Neural cell (in vitro differentiated cells): ENCODE results near the gene PGBD2. TPM values are rescaled to one million over a fixed set of nuclear protein-coding genes. Genes with fewer than 3 reads are reported as not detected.
A peak's percentile ranks its signal among the peaks of the same experiment; 100 is the strongest.

Experiments used
- H2AFZ ChIP-seq: fragments of 200-600, 300-800 bp; sonication (generic), shearing (Covaris generic); 2 replicates; pipeline ENCODE4 v1.6.0; 2014; ENCODE audit warnings: low read depth, mild to moderate bottlenecking, antibody characterized with exemption, low read length, moderate library complexity
- H3F3A ChIP-seq: fragments of 200-600 bp; shearing (Covaris generic); 2 replicates; pipeline ENCODE4 v1.6.1; 2016; ENCODE audit warnings: mild to moderate bottlenecking, moderate library complexity, mixed read lengths, antibody characterized with exemption, low read length; ENCODE audit not compliant: insufficient read depth, poor library complexity, severe bottlenecking
- H3K27ac ChIP-seq: fragments of 200-600, 300-800 bp; sonication (generic), shearing (Covaris generic); 2 replicates; pipeline ENCODE4 v1.5.1; 2014; ENCODE audit warnings: mild to moderate bottlenecking, low read length, moderate library complexity
- H3K27me3 ChIP-seq: fragments of 300-800, 200-600 bp; sonication (generic), shearing (Covaris generic); 2 replicates; pipeline ENCODE4 v1.6.0; 2014; ENCODE audit warnings: mild to moderate bottlenecking, low read depth, low read length, moderate library complexity; ENCODE audit not compliant: insufficient read depth
- H3K36me3 ChIP-seq: fragments of 300-800, 200-600 bp; sonication (generic), shearing (Covaris generic); 2 replicates; pipeline ENCODE4 v1.5.1; 2014; ENCODE audit warnings: mild to moderate bottlenecking, antibody characterized with exemption, low read length, moderate library complexity; ENCODE audit not compliant: insufficient read depth
- H3K4me2 ChIP-seq: fragments of 300-800, 200-600 bp; sonication (generic), shearing (Covaris generic); 2 replicates; pipeline ENCODE4 v1.6.0; 2014; ENCODE audit warnings: mild to moderate bottlenecking, low read length
- H3K4me3 ChIP-seq: fragments of 300-800, 200-600 bp; sonication (generic), shearing (Covaris generic); 2 replicates; pipeline ENCODE4 v1.5.1; 2014; ENCODE audit warnings: mild to moderate bottlenecking, low read length, moderate library complexity
- H3K79me2 ChIP-seq: fragments of 200-600 bp; shearing (Covaris generic); replicated peaks from 2 replicates; pipeline ENCODE4 v1.6.0; 2014; ENCODE audit warnings: mild to moderate bottlenecking, low read length, moderate library complexity; ENCODE audit not compliant: insufficient read depth
- H3K9ac ChIP-seq: fragments of 300-800, 200-600 bp; sonication (generic), shearing (Covaris generic); 2 replicates; pipeline ENCODE4 v1.6.1; 2016; ENCODE audit warnings: mild to moderate bottlenecking, low read length, mixed read lengths
- H3K9me2 ChIP-seq: fragments of 200-600 bp; shearing (Covaris generic); 2 replicates; pipeline ENCODE4 v1.6.1; 2016; ENCODE audit warnings: mild to moderate bottlenecking, low read length, mixed read lengths; ENCODE audit not compliant: insufficient read depth
- H3K9me3 ChIP-seq: fragments of 200-600, 300-800 bp; sonication (generic), shearing (Covaris generic); 2 replicates; pipeline ENCODE4 v1.6.1; 2016; ENCODE audit warnings: mild to moderate bottlenecking, mixed run types, low read length, moderate library complexity, mixed read lengths
- H4K20me1 ChIP-seq: fragments of 200-600 bp; shearing (Covaris generic); 2 replicates; pipeline ENCODE4 v1.6.1; 2016; ENCODE audit warnings: mild to moderate bottlenecking, mixed run types; ENCODE audit not compliant: insufficient read depth
- CTCF ChIP-seq: fragments of 450-650 bp; IDR thresholded peaks from 2 replicates; pipeline ENCODE4 v1.5.1; 2014; ENCODE audit warnings: antibody characterized with exemption, mild to moderate bottlenecking, moderate library complexity; ENCODE audit not compliant: poor library complexity, severe bottlenecking
- EP300 ChIP-seq: fragments of 450-650 bp; conservative IDR thresholded peaks from 2 replicates; pipeline ENCODE4 v1.6.1; 2014; ENCODE audit warnings: antibody characterized with exemption, mild to moderate bottlenecking, moderate library complexity; ENCODE audit not compliant: poor library complexity, severe bottlenecking
- EZH2 ChIP-seq: fragments of 200-600, 300-800 bp; shearing (Covaris generic), sonication (generic); IDR thresholded peaks from 2 replicates; pipeline ENCODE4 v1.6.1; 2014; ENCODE audit warnings: antibody characterized with exemption, low read length, borderline replicate concordance, mild to moderate bottlenecking; ENCODE audit not compliant: insufficient read depth, poor library complexity, severe bottlenecking
- MXI1 ChIP-seq: fragments of 450-650 bp; conservative IDR thresholded peaks from 2 replicates; pipeline ENCODE4 v1.6.1; 2014; ENCODE audit warnings: antibody characterized with exemption, mild to moderate bottlenecking; ENCODE audit not compliant: poor library complexity, severe bottlenecking
- POLR2AphosphoS5 ChIP-seq: IDR thresholded peaks from 2 replicates; pipeline ENCODE4 v1.6.1; 2012
- RAD21 ChIP-seq: fragments of 450-650 bp; conservative IDR thresholded peaks from 2 replicates; pipeline ENCODE4 v1.6.1; 2014; ENCODE audit warnings: antibody characterized with exemption, mild to moderate bottlenecking, moderate library complexity
- REST ChIP-seq: IDR thresholded peaks from 2 replicates; pipeline ENCODE4 v1.6.1; 2012; ENCODE audit warnings: borderline replicate concordance
- SMC3 ChIP-seq: fragments of 450-650 bp; conservative IDR thresholded peaks from 2 replicates; pipeline ENCODE4 v1.6.1; 2014; ENCODE audit warnings: antibody characterized with exemption, mild to moderate bottlenecking, moderate library complexity; ENCODE audit not compliant: poor library complexity
- TAF1 ChIP-seq: IDR thresholded peaks from 2 replicates; pipeline ENCODE4 v1.6.1; 2012; ENCODE audit warnings: low read depth
- polyA minus RNA-seq: library from RNA; depleted of rRNA, polyadenylated mRNA; stranded (reverse); fragments of >200 nt; gene quantifications from 2 replicates; pipeline ENCODE4 v1.2.3, GENCODE V29; 2014
- polyA plus RNA-seq: library from polyadenylated mRNA; depleted of rRNA; stranded (reverse); fragments of >200 nt; gene quantifications from 2 replicates; pipeline ENCODE4 v1.2.3, GENCODE V29; 2014

PGBD2 gene
- 8.1 and 10.5 TPM in 2 replicates for polyA plus RNA-seq
- polyA minus RNA-seq, result 15.1 and 17.2 TPM in 2 replicates

GRCh38 chr1:248906009-248906752, at the start of gene PGBD2:
TSS of gene PGBD2 (plus strand) at chr1:248906235. CDS start at chr1:248913863, 7,628 bp downstream.
- no peaks in the 10 kb centered on the region for H3F3A ChIP-seq
- H3K9me2 ChIP-seq, result no peaks in the 10 kb centered on the region
- no peaks in the 10 kb centered on the region for H3K36me3 ChIP-seq
- peak within 1 kb of the TSS; percentile 95 for H3K27ac ChIP-seq
- no peaks in the 10 kb centered on the region for H3K9me3 ChIP-seq
- peaks cover 17% of the 10 kb centered on the region for H3K79me2 ChIP-seq
- H3K27me3 ChIP-seq, result no peaks in the 10 kb centered on the region
- H3K9ac ChIP-seq, result peak within 1 kb of the TSS; percentile 85
- H2AFZ ChIP-seq, result peak within 1 kb of the TSS; percentile 74
- peak; percentile 90 for TF ChIP-seq CTCF
- TF ChIP-seq SMC3, result peak; percentile 69
- TF ChIP-seq MXI1, result peak; percentile 39
- peak; percentile 26 for TF ChIP-seq TAF1
- TF ChIP-seq POLR2AphosphoS5, result no peak
- peak; percentile 80 for TF ChIP-seq REST
- TF ChIP-seq EP300, result peak; percentile 26
- peak; percentile 61 for TF ChIP-seq RAD21
- TF ChIP-seq EZH2, result no peak
- peak within 1 kb of the TSS; percentile 89 for H3K4me2 ChIP-seq
- peak within 1 kb of the TSS; percentile 90 for H3K4me3 ChIP-seq
- no peaks in the 10 kb centered on the region for H4K20me1 ChIP-seq

GRCh38 chr1:248857201-248857600, 48.8 kb upstream of the PGBD2 start:
- TF ChIP-seq CTCF (no peak), EZH2 (no peak), SMC3 (no peak), RAD21 (no peak), POLR2AphosphoS5 (no peak), EP300 (no peak)
- H3K79me2 ChIP-seq, result no peaks in the 10 kb centered on the region
- H3K36me3 ChIP-seq, result no peaks in the 10 kb centered on the region
- H3F3A ChIP-seq, result no peaks in the 10 kb centered on the region
- no peak overlapping the region for H3K27ac ChIP-seq
- no peaks in the 10 kb centered on the region for H3K9me3 ChIP-seq
- no peaks in the 10 kb centered on the region for H4K20me1 ChIP-seq
- H3K9ac ChIP-seq, result no peak overlapping the region
- H3K4me3 ChIP-seq, result peak overlapping the region; percentile 70
- H2AFZ ChIP-seq, result no peak overlapping the region
- H3K4me2 ChIP-seq, result no peak overlapping the region
- H3K9me2 ChIP-seq, result no peaks in the 10 kb centered on the region
- peaks cover 8% of the 10 kb centered on the region for H3K27me3 ChIP-seq
